HepG2 (cell line): Measurements from ENCODE around the gene HDAC4. TPM values are rescaled to one million over a fixed set of nuclear protein-coding genes. Genes with fewer than 3 reads are reported as not detected.
A peak's percentile ranks its signal among the peaks of the same experiment; 100 is the strongest.

Experiments used
- ATF5 ChIP-seq: sonication (generic); formaldehyde crosslinking; IDR thresholded peaks from 2 replicates; pipeline ENCODE4 v1.4.0; 2020; ENCODE audit warnings: mild to moderate bottlenecking, low read depth, missing genetic modification reagents
- ATM ChIP-seq: fragments of 450-650 bp; IDR thresholded peaks from 2 replicates; pipeline ENCODE4 v1.7.1; 2017; ENCODE audit warnings: mild to moderate bottlenecking, borderline replicate concordance
- BCLAF1 ChIP-seq: fragments of 450-650 bp; IDR thresholded peaks from 2 replicates; pipeline ENCODE4 v1.6.1; 2017; ENCODE audit warnings: mild to moderate bottlenecking
- BRD4 ChIP-seq: sonication (generic); formaldehyde crosslinking; IDR thresholded peaks from 2 replicates; pipeline ENCODE4 v1.4.0; 2020; ENCODE audit warnings: missing genetic modification reagents
- CENPT ChIP-seq: sonication (generic); formaldehyde crosslinking; IDR thresholded peaks from 2 replicates; pipeline ENCODE4 v1.8.0; 2022; ENCODE audit warnings: low read depth, mild to moderate bottlenecking, moderate library complexity, missing genetic modification reagents
- CTCF ChIP-seq: sonication (generic); formaldehyde crosslinking; IDR thresholded peaks from 2 replicates; pipeline ENCODE4 v1.5.0; 2020; ENCODE audit warnings: mild to moderate bottlenecking, missing genetic modification reagents, moderate library complexity
- HMG20B ChIP-seq: conservative IDR thresholded peaks from 2 replicates; pipeline ENCODE4 v1.6.1; 2016; ENCODE audit warnings: missing genetic modification reagents, missing compliant biosample characterization
- KDM4B ChIP-seq: sonication (generic); formaldehyde crosslinking; IDR thresholded peaks from 2 replicates; pipeline ENCODE4 v1.4.0; 2020; ENCODE audit warnings: missing genetic modification reagents
- KLF6 ChIP-seq: IDR thresholded peaks from 2 replicates; pipeline ENCODE4 v1.8.0; 2016; ENCODE audit warnings: missing biosample characterization, missing genetic modification reagents
- NR2C2 ChIP-seq: sonication (generic); formaldehyde crosslinking; IDR thresholded peaks from 2 replicates; pipeline ENCODE4 v1.4.0; 2020; ENCODE audit warnings: missing genetic modification reagents, mild to moderate bottlenecking, moderate library complexity, borderline replicate concordance
- ONECUT2 ChIP-seq: sonication (generic); formaldehyde crosslinking; IDR thresholded peaks from 2 replicates; pipeline ENCODE4 v1.4.0; 2020; ENCODE audit warnings: missing genetic modification reagents
- PRDM4 ChIP-seq: sonication (generic); formaldehyde crosslinking; IDR thresholded peaks from 2 replicates; pipeline ENCODE4 v1.9.0; 2021; ENCODE audit warnings: missing genetic modification reagents, borderline replicate concordance
- SIX1 ChIP-seq: sonication (generic); formaldehyde crosslinking; IDR thresholded peaks from 2 replicates; pipeline ENCODE4 v1.4.0; 2020; ENCODE audit warnings: missing genetic modification reagents, borderline replicate concordance
- SRF ChIP-seq: IDR thresholded peaks from 2 replicates; pipeline ENCODE4 v1.6.1; 2011; ENCODE audit warnings: mild to moderate bottlenecking, low read depth, low read length, moderate library complexity
- U2AF1 ChIP-seq: fragments of 200-400 bp; formaldehyde crosslinking; optimal IDR thresholded peaks from 2 replicates; pipeline ENCODE3; 2017; ENCODE audit warnings: mild to moderate bottlenecking, low read depth, low read length
- ZC3H13 ChIP-seq: sonication (generic); formaldehyde crosslinking; IDR thresholded peaks from 2 replicates; pipeline ENCODE4 v1.8.1; 2023; ENCODE audit warnings: mild to moderate bottlenecking, missing genetic modification reagents, moderate library complexity
- ZFYVE20 ChIP-seq: sonication (generic); formaldehyde crosslinking; IDR thresholded peaks from 2 replicates; pipeline ENCODE4 v1.8.0; 2023; ENCODE audit warnings: low read depth, mild to moderate bottlenecking, moderate library complexity, missing genetic modification reagents, borderline replicate concordance
- ZNF335 ChIP-seq: sonication (generic); formaldehyde crosslinking; IDR thresholded peaks from 2 replicates; pipeline ENCODE4 v1.4.0; 2020; ENCODE audit warnings: missing genetic modification reagents
- ZNF580 ChIP-seq: IDR thresholded peaks from 2 replicates; pipeline ENCODE4 v1.6.1; 2016; ENCODE audit warnings: low read depth, borderline replicate concordance
- ZNF768 ChIP-seq: sonication (generic); formaldehyde crosslinking; IDR thresholded peaks from 2 replicates; pipeline ENCODE4 v1.4.0; 2020; ENCODE audit warnings: missing genetic modification reagents
- polyA plus RNA-seq, 8 experiments: library from polyadenylated mRNA; depleted of rRNA in 3 of 8; stranded (reverse) in 7 of 8; unstranded in 1 of 8; fragments of >200 nt; fragmentation: Illumina TruSeq in 4 of 8; extraction: Trizol in 4 of 8; gene quantifications; 2 replicates each; pipeline versions ENCODE4 v1.2.1 to v1.2.3, GENCODE V29; 2011 to 2016; ENCODE audit warnings: low read depth in 4 of 8, missing spikeins in 1 of 8, mixed read lengths in 1 of 8; ENCODE audit not compliant: insufficient read depth in 1 of 8
- total RNA-seq, 5 experiments: library from RNA; depleted of rRNA; stranded (reverse); fragments of >200 nt; fragmentation: Illumina TruSeq; extraction: Trizol; gene quantifications; 2 replicates each; pipeline ENCODE4 v1.2.3, GENCODE V29; 2016; ENCODE audit warnings: low read depth in 1 of 5

The HDAC4 gene
- total and polyA plus RNA-seq, 2 of the 13 experiments (the other 11 are each of a cell fraction or from before 2014, with no cell fraction given) = 10.1 to 11.5 TPM

- no peak; the same call in 1 of the 2 replicates for TF ChIP-seq CTCF (CRISPR knock-in tag)
- TF ChIP-seq ZNF335 (CRISPR knock-in tag) = 0 out of 2 replicates have a peak, but pooled peaks have one; percentile 68
- peak; percentile 96 for TF ChIP-seq ATF5 (CRISPR knock-in tag)
- TF ChIP-seq ZC3H13 (CRISPR knock-in tag) = peak; percentile 99
- TF ChIP-seq NR2C2 (CRISPR knock-in tag) = peak; percentile 84
- peak; percentile 95; the same call in 1 of the 2 replicates for TF ChIP-seq ZNF580 (CRISPR knock-in tag)
- peak; percentile 99 for TF ChIP-seq ZFYVE20
- TF ChIP-seq U2AF1 = peak; percentile 92
- no peak for TF ChIP-seq SRF
- peak; percentile 100 for TF ChIP-seq BRD4 (CRISPR knock-in tag)
- no peak for TF ChIP-seq BCLAF1
- peak; percentile 93; the same call in 1 of the 2 replicates for TF ChIP-seq KDM4B (CRISPR knock-in tag)
- peak; percentile 89 for TF ChIP-seq ZNF768 (CRISPR knock-in tag)
- TF ChIP-seq KLF6 = peak; percentile 98
- TF ChIP-seq HMG20B (CRISPR knock-in tag) = peak; percentile 52; the same call in 1 of the 2 replicates
- no peak for TF ChIP-seq ATM
- TF ChIP-seq ONECUT2 (CRISPR knock-in tag) = peak; percentile 51; the same call in 1 of the 2 replicates
- peak; percentile 100 for TF ChIP-seq CENPT (CRISPR knock-in tag)
- TF ChIP-seq PRDM4 (CRISPR knock-in tag) = peak; percentile 83
- 0 out of 2 replicates have a peak, but pooled peaks have one; percentile 20 for TF ChIP-seq SIX1 (CRISPR knock-in tag)
Measured at GRCh38 chr2:239401067-239401880, 454 bp upstream of the HDAC4 start (continued).
